ENCODE data around the gene NMRK2.
"Not testable (repeated sequence)": the region's sequence is repeated elsewhere in the genome, so short reads cannot be mapped to it uniquely, and the experiment has no call there.

NMRK2 gene

DNA sequence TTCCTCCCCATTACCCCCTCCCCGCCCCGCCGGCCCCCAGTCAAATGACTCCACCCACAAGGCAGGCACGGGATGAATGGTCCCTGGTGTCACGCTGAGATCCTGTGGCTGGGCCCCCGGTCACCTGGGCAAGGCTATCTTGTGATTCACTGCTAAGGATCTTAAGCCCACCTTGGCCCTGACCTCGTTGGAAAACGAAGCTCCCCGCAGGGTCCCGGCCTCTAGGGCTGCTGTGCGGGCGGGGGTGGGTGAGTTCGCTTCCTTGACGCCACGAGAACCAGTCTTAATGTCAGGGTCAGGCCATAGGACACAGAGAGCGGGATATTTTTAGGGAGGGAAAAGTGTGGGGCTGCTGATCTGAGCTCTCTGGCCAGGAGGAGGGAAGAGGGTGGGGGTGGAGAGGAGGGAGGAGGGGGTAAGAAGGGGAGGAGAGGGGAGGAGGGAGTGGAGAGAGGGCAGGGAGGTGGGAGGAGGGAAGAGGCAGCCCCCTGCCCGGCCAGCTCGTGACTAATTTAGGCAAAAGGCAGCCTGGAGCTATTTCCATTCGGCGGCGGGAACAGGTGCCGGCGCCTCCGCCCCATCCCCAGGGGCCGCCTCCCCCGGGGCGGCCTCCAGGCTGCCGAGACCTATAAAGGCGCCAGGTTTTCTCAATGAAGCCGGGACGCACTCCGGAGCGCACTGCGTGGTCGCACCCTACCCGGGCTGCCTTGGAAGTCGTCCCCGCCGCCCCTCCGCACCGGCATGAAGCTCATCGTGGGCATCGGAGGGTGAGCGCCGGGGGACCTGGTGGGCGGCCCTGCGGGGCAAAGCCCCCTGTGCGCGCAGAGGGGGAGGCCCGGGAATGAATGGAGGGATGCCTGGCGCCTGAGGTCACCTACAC is at the start of gene NMRK2:
TSS of gene NMRK2 (plus strand) at position 139 of the 880 bp plus-strand sequence. CDS start at position 742, 603 bp downstream.
- DNase-seq (ENCODE audit: low read depth in 2 of 3, low spot score in 2 of 3), result no peak

DNA sequence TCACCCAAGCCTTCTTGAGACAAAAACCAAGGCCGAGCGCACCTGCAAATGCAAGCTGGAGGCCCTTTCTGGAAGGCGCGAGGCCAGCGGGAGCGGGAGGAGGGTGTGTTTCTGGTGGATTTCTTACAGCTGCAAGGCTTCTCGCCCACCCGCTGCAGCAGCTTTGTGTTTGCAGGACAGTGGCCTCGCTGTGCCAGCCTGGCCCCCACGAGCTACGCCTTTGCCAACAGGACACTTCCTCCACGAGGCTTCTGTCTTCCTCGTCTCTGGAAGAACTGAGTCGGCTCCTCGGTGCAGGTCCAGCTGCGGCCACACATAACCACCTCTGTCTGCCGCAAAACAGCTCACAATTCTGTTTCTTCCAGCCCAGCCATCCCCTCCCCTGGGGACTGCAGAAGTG is 42.3 kb upstream of the NMRK2 start:
- DNase-seq (ENCODE audit: low read depth in 2 of 3, low spot score in 2 of 3), result no peak

DNA sequence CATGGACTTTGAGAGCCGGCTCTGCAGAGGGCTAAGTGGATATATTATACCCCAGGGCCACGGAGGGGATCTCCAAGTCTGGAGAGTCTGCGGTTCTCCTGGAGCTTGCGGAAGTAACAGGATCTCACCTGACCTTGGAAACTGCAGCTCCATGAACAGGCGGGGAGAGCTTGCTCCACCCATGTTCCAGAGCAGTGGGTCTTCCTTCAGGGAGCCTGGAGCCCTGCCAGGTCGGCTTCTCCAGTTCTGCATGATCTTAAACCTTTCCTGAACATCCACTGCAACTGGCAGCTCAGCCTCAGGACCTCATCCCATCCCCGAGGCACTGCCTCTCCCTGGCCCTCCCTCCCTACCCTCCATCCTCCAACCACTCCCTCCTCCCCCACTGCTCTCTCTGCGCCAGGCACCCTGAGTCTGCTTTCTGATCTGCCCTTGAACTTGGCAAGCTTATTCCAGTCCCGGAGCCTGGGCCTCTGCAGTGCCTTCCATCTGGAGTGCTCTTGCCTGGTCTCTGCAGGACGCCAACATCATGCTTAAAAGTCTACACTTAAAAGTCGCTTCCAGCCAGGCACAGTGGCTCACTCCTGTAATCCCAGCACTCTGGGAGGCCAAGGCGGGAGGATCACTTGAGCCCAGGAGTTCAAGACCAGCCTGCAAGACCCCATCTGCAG is 39.2 kb upstream of the NMRK2 start:
- no peak for DNase-seq (ENCODE audit: low read depth in 2 of 3, low spot score in 2 of 3)

DNA sequence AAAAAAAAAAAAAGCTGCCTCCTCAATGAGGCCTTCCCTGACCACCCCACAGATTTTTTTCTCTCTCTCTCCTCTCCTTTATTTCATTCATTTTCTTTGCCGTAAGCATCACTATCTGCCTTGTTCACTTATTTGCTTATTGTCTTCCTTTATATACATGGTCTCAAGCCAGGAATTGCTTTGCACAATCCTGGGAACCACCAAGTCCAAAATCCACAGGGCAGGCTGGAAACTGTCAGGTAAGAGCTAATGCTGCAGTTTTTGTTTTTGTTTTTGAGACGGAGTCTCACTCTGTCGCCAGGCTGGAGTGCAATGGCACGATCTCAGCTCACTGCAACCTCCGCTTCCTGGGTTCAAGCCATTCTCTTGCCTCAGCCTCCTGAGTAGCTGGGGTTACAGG is 37.9 kb upstream of the NMRK2 start:
- not testable (repeated sequence) for DNase-seq (ENCODE audit: low read depth in 2 of 3, low spot score in 2 of 3)

DNA sequence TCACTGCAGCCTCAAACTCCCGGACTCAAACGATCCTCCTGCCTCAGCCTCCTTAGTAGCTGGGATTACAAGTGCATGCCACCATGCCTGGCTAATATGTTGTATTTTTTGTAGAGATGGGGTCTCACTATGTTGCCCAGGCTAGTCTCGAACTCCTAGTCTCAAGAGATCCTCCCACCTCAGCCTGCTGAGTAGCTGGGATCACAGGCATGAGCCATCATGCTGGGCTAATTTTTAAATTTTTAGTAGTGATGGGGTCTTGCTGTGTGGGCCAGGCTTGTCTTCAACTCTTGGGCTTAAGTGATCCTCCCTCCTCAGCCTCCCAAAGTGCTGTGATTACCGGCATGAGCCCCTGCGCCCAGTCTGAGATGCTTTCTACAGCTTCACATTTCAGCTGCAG is 37.1 kb upstream of the NMRK2 start:
- no peak for DNase-seq (ENCODE audit: low read depth in 2 of 3, low spot score in 2 of 3)

GRCh38 chr19:3897936-3898335 is 34.9 kb upstream of the NMRK2 start:
- no peak for DNase-seq (ENCODE audit: low read depth in 2 of 3, low spot score in 2 of 3)

GRCh38 chr19:3898426-3898825 is 34.4 kb upstream of the NMRK2 start:
- DNase-seq (ENCODE audit: low read depth in 2 of 3, low spot score in 2 of 3), result no peak

DNA sequence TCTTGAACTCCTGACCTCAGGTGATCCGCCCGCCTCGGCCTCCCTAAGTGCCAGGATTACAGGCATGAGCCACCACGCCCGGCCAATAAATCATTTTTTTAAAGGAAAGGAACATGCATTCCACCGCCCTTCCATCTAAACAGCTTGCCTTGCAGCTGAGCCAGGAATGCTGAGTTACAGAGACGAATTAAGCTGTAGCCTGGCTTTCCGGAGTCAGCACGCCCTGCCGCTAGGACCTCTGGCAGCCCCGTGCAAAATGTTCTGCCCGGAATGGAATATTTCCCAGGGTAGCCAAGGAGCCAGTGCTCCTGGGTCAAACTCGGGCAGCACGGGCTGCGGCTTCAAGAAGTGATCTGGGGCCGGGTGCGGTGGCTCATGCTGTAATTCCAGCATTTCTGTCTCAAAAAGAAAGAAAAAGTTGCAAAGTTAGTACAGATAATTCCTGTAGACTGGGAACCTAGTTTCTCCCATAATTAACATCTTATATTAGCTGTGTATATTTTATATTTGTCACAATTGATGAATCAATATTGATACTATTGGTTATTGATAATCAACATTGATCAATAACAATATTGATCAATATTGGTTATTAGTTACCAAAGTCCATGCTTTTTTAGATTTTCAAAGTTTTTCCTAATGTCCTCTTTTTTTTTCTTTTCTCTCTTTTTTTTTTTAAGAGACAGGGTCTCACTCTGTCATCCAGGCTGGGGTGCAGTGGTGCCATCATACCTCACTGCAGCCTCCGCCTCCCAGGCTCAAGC is 33.2 kb upstream of the NMRK2 start:
- no peak for DNase-seq (ENCODE audit: low read depth in 2 of 3, low spot score in 2 of 3)

- no peak for DNase-seq (ENCODE audit: low read depth in 2 of 3, low spot score in 2 of 3)
Observed at GRCh38 chr19:3902317-3902973, 30.4 kb upstream of the NMRK2 start.

DNA sequence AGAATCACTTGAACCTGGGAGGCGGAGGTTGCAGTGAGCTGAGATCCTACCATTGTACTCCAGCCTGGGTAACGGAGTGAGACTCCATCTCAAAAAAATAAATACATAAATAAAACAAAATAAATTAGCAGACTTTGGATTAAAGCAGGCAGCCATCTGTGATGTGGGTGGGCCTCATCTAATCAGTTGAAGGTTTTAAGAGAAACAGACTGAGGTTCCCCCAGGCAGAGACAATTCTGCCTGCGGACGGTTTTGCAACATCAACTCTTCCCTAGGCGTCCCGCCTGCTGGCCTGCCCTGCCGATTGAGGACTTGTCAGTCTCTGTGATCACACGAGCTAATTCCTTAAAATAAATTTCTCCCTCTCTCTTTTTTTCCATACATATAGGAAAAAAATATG is 28.6 kb upstream of the NMRK2 start:
- no peak for DNase-seq (ENCODE audit: low read depth in 2 of 3, low spot score in 2 of 3)

DNA sequence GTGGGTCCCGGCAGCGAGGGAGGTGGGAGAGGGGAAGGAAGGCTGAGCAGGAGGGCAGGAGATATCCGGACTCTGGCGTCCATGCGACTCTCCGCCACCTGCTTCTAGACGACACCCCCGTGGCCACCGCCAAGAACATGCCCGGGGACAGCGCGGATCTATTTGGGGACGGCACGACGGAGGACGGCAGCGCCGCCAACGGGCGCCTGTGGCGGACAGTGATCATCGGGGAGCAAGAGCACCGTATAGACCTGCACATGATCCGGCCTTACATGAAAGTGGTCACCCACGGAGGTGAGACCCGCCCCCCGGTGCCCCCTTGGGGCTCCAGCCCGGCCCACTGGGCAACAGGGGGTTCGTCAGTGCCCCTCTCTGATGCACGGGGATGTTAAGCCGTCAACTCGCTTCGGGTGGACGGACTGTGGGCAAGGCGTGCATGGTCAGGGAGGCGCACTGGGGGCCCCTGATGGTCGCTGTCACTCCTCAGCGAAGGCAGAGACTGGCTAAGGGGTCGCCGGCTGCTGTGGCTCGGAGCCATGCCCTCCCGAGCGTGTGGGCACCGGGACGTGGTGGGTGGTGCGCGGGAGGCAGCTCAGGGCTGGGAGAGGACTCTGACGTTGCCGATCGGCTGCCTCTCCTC is 25.1 kb upstream of the NMRK2 start:
- DNase-seq (ENCODE audit: low read depth in 2 of 3, low spot score in 2 of 3), result no peak

GRCh38 chr19:3908266-3909054 is 24.4 kb upstream of the NMRK2 start:
- DNase-seq (ENCODE audit: low read depth in 2 of 3, low spot score in 2 of 3), result no peak

DNA sequence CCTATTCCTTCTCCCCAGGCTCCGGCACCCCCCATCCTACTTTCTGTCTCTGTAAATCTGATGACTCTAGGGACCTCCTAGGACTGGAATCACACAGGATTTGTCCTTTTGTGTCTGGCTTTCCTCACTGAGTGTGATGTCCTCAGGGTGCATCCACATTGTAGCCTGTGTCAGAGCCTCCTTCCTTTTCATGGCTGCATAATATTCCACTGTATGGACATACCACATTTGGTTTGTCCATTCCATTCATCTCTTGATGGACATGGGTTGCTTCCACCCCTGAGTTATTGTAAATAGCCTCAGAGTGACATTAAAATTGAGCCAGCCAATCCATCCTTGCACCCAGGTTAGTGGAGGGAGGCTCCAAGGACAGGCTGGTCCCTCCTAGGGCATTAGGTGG is 22.8 kb upstream of the NMRK2 start:
- no peak for DNase-seq (ENCODE audit: low read depth in 2 of 3, low spot score in 2 of 3)

GRCh38 chr19:3914199-3914598 is 18.7 kb upstream of the NMRK2 start:
- DNase-seq (ENCODE audit: low read depth in 2 of 3, low spot score in 2 of 3), result no peak

GRCh38 chr19:3916033-3916432 is 16.8 kb upstream of the NMRK2 start:
- no peak for DNase-seq (ENCODE audit: low read depth in 2 of 3, low spot score in 2 of 3)

DNA sequence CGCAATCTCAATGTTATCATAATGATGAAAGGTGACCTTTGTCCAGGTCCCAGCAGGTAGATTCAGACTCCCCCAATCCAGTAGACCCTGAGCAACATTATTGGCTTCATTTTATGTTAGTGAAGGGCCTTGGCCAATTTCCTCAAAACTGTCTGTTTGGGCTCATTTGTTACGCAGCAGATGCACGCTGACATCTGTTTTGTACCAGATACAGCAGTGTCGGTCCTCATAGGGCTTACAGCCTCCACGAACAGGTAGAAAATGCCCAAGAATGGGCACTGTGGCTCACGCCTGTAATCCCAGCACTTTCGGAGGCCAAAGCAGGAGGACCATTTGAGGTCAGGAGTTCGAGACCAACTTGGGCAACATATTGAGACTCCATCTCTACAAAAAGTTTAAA is 13.1 kb upstream of the NMRK2 start:
- DNase-seq (ENCODE audit: low read depth in 2 of 3, low spot score in 2 of 3), result no peak

DNA sequence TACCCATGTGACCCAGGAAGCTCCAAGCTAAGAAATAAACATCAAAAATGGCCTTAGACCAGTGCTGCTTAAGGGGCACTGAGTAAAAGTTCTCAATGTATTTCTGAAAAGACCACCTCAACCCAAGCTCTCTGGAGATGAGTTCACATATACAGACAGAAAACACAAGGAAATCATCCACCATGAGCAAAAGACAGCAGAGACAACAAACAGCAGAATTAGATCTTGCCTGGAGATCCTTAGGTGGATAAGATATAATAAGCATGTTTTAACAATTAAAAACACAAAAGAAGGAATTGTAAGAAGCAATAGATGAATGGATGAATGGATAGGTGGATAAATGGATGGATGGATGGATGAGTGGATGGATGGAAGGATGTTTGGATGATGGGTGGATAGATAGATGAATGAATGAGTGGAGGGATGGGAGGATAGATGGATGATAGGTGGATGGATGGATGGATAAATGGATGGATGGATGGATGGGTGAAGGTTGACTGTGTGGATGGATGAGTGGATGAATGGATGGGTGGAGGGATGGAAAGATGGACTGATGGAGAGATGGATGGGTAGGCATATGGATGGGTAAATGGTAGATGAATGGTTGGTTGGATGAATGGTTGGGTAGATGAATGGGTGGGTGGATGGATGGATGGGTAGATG is 9.6 kb upstream of the NMRK2 start:
- no peak for DNase-seq (ENCODE audit: low read depth in 2 of 3, low spot score in 2 of 3)

DNA sequence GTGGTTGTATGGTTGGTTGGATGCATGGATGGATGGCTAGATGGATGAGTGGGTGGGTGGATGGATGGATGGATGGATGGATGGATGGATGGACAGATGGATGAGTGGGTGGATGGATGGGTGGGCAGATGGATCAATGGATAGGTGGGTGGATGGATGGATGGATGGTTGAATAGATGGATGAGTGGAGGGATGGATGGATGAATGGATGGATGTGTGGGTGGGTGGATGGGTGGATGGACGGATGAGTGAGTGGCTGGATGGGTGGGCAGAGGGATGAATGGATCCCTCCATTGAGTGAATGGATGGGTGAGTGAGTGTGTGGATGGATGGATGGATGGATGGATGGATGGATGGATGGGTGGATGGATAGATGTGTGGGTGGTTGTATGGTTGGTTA is 9.0 kb upstream of the NMRK2 start:
- DNase-seq (ENCODE audit: low read depth in 2 of 3, low spot score in 2 of 3), result no peak

DNA sequence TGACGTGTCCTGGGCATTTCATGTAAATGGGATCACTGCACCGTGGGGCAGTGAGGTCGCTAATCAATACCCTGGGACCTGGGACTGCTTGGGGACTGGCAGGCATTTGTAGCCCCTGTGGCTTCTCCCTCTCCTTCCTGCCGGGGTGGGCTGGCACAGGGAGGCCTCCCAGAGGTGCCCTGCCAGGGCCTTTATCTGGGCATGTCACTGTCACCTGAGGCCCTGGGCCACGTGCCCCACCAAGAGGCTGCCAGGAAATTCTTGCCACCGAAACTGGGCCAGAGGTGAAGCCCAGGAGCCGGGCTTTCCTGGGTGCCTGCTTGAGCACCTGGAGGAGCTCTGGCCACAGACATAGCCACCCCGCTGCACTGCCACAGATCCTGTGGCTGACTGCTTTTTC is 1.8 kb upstream of the NMRK2 start:
- no peak for DNase-seq (ENCODE audit: low read depth in 2 of 3, low spot score in 2 of 3)

Measured in activated CD8-positive, alpha-beta memory T cell treated with anti-CD3 and anti-CD28 coated beads for 48 hours (primary cell).